Heart left ventricle (tissue), 16 donors: ENCODE measurements around the gene SAV1. TPM values are rescaled to one million over a fixed set of nuclear protein-coding genes. Genes with fewer than 3 reads are reported as not detected.
A peak's percentile ranks its signal among the peaks of the same experiment; 100 is the strongest.

Experiments used
- ATAC-seq, 4 donors: fragments of 200-7000 bp; cut with Tn5 transposase; one replicate each; pipeline ENCODE4 v1.9.1; 2020 to 2022; ENCODE audit warnings: moderate library complexity in 4 of 4, mild to moderate bottlenecking in 3 of 4, moderate number of reproducible peaks in 1 of 4
- DNase-seq, 5 donors: peaks; one replicate each; pipeline ENCODE4 v3.0.0-alpha.2; 2020
- H3K27ac ChIP-seq, 12 donors: fragments of 200-600 bp; sonication (generic) in 4 of 12; one replicate each; pipeline versions ENCODE4 v1.5.0 to v1.8.0; 2016 to 2022; ENCODE audit warnings: mild to moderate bottlenecking in 2 of 12
- H3K27me3 ChIP-seq, 9 donors: fragments of 200-600 bp; sonication (generic) in 2 of 9; one replicate each; pipeline versions ENCODE4 v1.5.1 to v1.8.0; 2016 to 2022; ENCODE audit warnings: mild to moderate bottlenecking in 3 of 9
- H3K36me3 ChIP-seq, 9 donors: fragments of 200-600 bp; sonication (generic) in 2 of 9; one replicate each; pipeline versions ENCODE4 v1.5.0 to v1.8.0; 2018 to 2022; ENCODE audit warnings: mild to moderate bottlenecking in 2 of 9
- H3K4me1 ChIP-seq, 12 donors: fragments of 200-600 bp; sonication (generic) in 4 of 12; one replicate each; pipeline versions ENCODE4 v1.5.0 to v1.8.0; 2016 to 2022; ENCODE audit warnings: mild to moderate bottlenecking in 3 of 12
- H3K4me3 ChIP-seq, 12 donors: fragments of 200-600 bp; sonication (generic) in 4 of 12; one replicate each; pipeline versions ENCODE4 v1.5.0 to v1.8.0; 2017 to 2022; ENCODE audit warnings: mild to moderate bottlenecking in 9 of 12, moderate library complexity in 4 of 12
- H3K9me3 ChIP-seq, 12 donors: fragments of 200-600 bp; sonication (generic) in 4 of 12; one replicate each; pipeline versions ENCODE4 v1.5.0 to v1.8.0; 2016 to 2022; ENCODE audit warnings: mild to moderate bottlenecking in 1 of 12
- POLR2A ChIP-seq, 2 donors: fragments of 450-650 bp; IDR thresholded peaks; one replicate each; pipeline ENCODE4 v1.6.1; 2017; ENCODE audit warnings: antibody characterized with exemption in 2 of 2, mild to moderate bottlenecking in 2 of 2, moderate library complexity in 2 of 2
- WGBS, 4 donors: extraction: QIAGEN DNeasy Blood & Tissue Kit in 2 of 4; methylation state at CpG; one replicate each; pipeline versions ENCODE4 v1.1.5 to v1.1.7; 2013 to 2018; 5-methylcytosine and 5-hydroxymethylcytosine counted together
- intact Hi-C, 10 donors: fragments of 100-400 bp; cut with DNase I; formaldehyde crosslinking; loops; one replicate each; pipeline versions ENCODE4 v1.11.1 to v1.14.2; 2022
- polyA plus RNA-seq, 2 donors: library from polyadenylated mRNA; stranded (reverse); fragments of 200-250 nt; gene quantifications; one replicate each; pipeline ENCODE4 v1.2.3, GENCODE V29; 2013
- total RNA-seq, 9 donors: library from RNA; depleted of rRNA in 2 of 9; stranded (reverse); fragments of >200 nt in 2 of 9; fragmentation: NEBNext Ultra II Directional in 3 of 9; extraction: Animal tissue kit (Norgen Biotek cat#: 25700) in 3 of 9; gene quantifications; one replicate each; pipeline versions ENCODE4 v1.1.0 to v1.2.4, GENCODE V29; 2016 to 2023
- TF ChIP-seq, protein P1 (sequence below), 12 donors: fragments of 200-600 bp; sonication (generic) in 4 of 12; IDR thresholded peaks; one replicate each; pipeline versions ENCODE4 v1.5.0 to v1.8.0; 2018 to 2022; ENCODE audit warnings: antibody characterized with exemption in 12 of 12, mild to moderate bottlenecking in 5 of 12
- donor health status: ischemic (EF 13 %, LVEDD 7.1; RV severe dilation, severe dysfunction).
- donor health status: healthy with polysubstance abuse.
- donor health status: DM: no; HTN: yes; CAD: no.
- donor health status: DM: no; HTN: no; CAD: no.
- donor health status: ischemic (EF 25% LVEDD 6.9; RV normal size, moderate dysfunction).
- donor health status: ischemic (EF 25% LVEDD 5.7; RV mildly dilated, moderate dysfunction).
- donor health status: healthy.
- donor health status: DM: yes; HTN: yes; CAD: no.
- donor health status: ischemic (EF 35%, LVEDD 5.7; RV mildly dilated, moderate dysfunction).
- donor health status: nonischemic (EF 11% LVEDD 7.7; RV severe dilation, severe dysfunction).
- donor health status: DM: yes; HTN: yes; CAD: no.
- donor health status: PGD.
- donor health status: ischemic (EF 29% LVEDD 5.4; RV normal size, mild dysfunction).
- donor health status: nonischemic (EF 23%, LVEDD 6.1; RV moderate dilation, normal function).

The SAV1 gene
- total and polyA plus RNA-seq, 11 donors: 15.2 to 35.3 (median 24.7) TPM

DNA sequence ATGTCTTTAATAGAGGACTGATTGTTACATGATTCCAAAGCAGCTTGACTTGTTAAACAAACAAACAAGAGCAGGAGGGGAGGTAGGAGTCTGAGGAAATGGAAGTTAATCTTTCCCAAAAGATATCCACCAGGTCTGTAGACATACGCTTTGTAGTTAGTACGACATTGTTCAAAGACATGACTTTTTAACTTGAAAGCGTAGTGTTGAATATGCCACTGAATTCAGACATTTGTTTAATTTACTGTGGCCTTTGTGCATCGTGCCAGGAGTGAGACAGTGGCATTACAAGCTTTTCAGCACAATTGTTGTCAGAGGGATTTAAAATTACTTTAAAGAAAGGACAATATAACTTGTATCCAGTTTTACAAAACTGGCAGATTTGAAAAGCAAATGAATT, 53.0 kb downstream of the SAV1 start:
- 62 to 68% (median 66%) methylated on average over 4 of the region's 4 CpGs for WGBS, 4 donors
- H3K36me3 ChIP-seq: peaks cover 0 to 18% (median 0%) of the 10 kb centered on the region in 9 donors
- no peak overlapping the region for H3K27ac ChIP-seq
- no peak for TF ChIP-seq POLR2A (IDR thresholded peaks at IDR 0.05)
- TF ChIP-seq, protein P1, sequence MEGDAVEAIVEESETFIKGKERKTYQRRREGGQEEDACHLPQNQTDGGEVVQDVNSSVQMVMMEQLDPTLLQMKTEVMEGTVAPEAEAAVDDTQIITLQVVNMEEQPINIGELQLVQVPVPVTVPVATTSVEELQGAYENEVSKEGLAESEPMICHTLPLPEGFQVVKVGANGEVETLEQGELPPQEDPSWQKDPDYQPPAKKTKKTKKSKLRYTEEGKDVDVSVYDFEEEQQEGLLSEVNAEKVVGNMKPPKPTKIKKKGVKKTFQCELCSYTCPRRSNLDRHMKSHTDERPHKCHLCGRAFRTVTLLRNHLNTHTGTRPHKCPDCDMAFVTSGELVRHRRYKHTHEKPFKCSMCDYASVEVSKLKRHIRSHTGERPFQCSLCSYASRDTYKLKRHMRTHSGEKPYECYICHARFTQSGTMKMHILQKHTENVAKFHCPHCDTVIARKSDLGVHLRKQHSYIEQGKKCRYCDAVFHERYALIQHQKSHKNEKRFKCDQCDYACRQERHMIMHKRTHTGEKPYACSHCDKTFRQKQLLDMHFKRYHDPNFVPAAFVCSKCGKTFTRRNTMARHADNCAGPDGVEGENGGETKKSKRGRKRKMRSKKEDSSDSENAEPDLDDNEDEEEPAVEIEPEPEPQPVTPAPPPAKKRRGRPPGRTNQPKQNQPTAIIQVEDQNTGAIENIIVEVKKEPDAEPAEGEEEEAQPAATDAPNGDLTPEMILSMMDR (IDR thresholded peaks at IDR 0.05): no peak
- H3K4me1 ChIP-seq: no peaks in the 10 kb centered on the region
- intact Hi-C loops: loop anchor here in 5 of 10 donors (5.0 to 10.0 kb wide), 4 partner anchors 97 to 250 kb away; no protein-coding TSS in a partner anchor
- no peak overlapping the region for H3K4me3 ChIP-seq
- peaks cover 0 to 4% (median 0%) of the 10 kb centered on the region in 12 donors for H3K9me3 ChIP-seq
- ATAC-seq: no peak
- no peaks in the 10 kb centered on the region for H3K27me3 ChIP-seq
- no peak for DNase-seq

DNA sequence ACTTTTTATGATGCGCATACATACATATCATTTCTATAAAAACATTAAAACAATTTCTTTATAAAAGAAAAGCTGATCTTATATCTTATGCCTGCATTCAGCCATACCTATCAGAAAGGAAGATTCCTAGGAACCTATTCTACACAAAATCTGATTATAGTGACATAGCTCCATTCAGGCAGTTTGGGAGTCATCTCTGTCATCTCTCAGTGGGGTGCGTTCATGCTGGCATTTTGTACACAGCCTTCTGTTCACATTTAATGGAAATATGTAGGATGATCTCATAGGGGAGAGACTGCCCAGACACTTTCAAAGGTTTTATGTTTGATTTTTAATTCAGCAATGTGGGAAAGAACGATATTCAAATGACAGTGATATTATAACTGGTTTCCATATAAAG, 55.3 kb downstream of the SAV1 start:
- TF ChIP-seq POLR2A (IDR thresholded peaks at IDR 0.05): no peak
- TF ChIP-seq, protein P1 (IDR thresholded peaks at IDR 0.05): no peak
- WGBS, 4 donors: 93 to 95% (median 93%) methylated on average over 3 of the region's 3 CpGs
- Histone ChIP-seq H3K27ac (no peak overlapping the region), H3K4me1 (peaks cover 0 to 6% (median 0%) of the 10 kb centered on the region in 12 donors), H3K9me3 (peaks cover 0 to 10% (median 0%) of the 10 kb centered on the region in 12 donors), H3K27me3 (no peaks in the 10 kb centered on the region), H3K36me3 (peaks cover 0 to 18% (median 0%) of the 10 kb centered on the region in 9 donors), H3K4me3 (no peak overlapping the region)
- intact Hi-C loops: loop anchor here in 1 of 10 donors (10.0 kb wide), 1 partner anchor 252 kb away; no protein-coding TSS in a partner anchor
- DNase-seq (no peak), ATAC-seq (no peak)

DNA sequence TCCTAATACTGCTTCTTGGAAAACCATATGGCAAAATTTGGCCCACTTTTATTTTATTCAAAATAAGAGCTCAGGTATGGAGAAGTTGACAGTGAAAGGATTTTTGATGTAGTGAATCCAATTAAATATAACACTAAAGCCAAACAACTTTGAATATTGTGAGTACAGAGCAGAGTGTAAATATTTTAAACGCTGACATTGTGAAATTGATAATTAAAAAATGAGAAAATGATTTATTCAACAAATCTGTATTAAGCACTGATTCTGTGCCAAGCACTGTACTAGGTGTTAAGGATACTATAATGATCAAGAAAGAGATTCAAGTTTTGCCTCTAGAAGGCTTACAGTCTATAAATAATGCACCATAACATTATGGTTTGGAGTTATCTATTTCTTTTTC, 57.6 kb downstream of the SAV1 start:
- TF ChIP-seq, protein P1 (IDR thresholded peaks at IDR 0.05): no peak
- no peak for TF ChIP-seq POLR2A (IDR thresholded peaks at IDR 0.05)
- DNase-seq (no peak), ATAC-seq (no peak)
- intact Hi-C loops: loop anchor here in 1 of 10 donors (10.0 kb wide), 1 partner anchor 254 kb away; no protein-coding TSS in a partner anchor
- Histone ChIP-seq H3K27me3 (no peaks in the 10 kb centered on the region), H3K4me1 (peaks cover 0 to 6% (median 0%) of the 10 kb centered on the region in 12 donors), H3K36me3 (peaks cover 0 to 8% (median 0%) of the 10 kb centered on the region in 9 donors), H3K4me3 (no peak overlapping the region), H3K9me3 (peaks cover 0 to 7% (median 0%) of the 10 kb centered on the region in 12 donors), H3K27ac (no peak overlapping the region)
- WGBS, 4 donors: 92 to 94% (median 93%) methylated on average over 1 of the region's 1 CpG

DNA sequence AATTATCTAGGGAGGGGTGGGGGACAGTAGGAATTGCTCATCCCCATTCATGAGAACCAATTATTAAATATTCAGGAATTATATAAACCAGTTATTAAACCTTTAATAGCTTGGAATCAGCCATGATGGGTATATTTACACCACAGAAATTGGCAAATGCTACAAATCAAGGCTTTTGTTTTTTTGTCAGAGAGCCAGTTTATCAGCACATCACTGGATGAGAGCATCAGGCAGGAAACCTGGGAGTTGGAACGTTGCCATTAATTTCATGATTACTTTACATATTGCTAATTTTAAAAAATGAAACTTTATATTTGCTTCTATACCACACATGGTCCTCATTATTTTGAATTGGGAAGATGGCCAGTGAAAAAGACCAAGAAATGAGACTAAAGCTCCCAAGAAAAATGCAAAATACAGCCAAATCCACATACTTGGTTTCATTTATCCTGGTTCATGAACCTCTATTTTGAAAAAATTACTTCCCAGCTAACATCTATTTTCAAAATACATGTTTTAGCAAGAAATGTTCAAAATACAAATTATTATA, 59.7 kb downstream of the SAV1 start:
- Histone ChIP-seq H3K4me1 (peaks cover 0 to 6% (median 0%) of the 10 kb centered on the region in 12 donors), H3K36me3 (no peaks in the 10 kb centered on the region), H3K4me3 (no peak overlapping the region), H3K27ac (peak overlapping the region in 1 of 12 donors; percentile 20), H3K27me3 (no peaks in the 10 kb centered on the region), H3K9me3 (peaks cover 0 to 7% (median 0%) of the 10 kb centered on the region in 12 donors)
- DNase-seq: no peak
- intact Hi-C loops: loop anchor here in 3 of 10 donors (5.0 to 10.0 kb wide), 2 partner anchors 104 to 256 kb away; no protein-coding TSS in a partner anchor
- TF ChIP-seq POLR2A (IDR thresholded peaks at IDR 0.05): no peak
- TF ChIP-seq, protein P1 (IDR thresholded peaks at IDR 0.05): no peak
- no peak for ATAC-seq
- WGBS, 4 donors: 46 to 62% (median 48%) methylated on average over 1 of the region's 1 CpG
